ENCODE results near the gene COG4.
A peak's percentile ranks its signal among the peaks of the same experiment; 100 is the strongest.

COG4 gene

DNA sequence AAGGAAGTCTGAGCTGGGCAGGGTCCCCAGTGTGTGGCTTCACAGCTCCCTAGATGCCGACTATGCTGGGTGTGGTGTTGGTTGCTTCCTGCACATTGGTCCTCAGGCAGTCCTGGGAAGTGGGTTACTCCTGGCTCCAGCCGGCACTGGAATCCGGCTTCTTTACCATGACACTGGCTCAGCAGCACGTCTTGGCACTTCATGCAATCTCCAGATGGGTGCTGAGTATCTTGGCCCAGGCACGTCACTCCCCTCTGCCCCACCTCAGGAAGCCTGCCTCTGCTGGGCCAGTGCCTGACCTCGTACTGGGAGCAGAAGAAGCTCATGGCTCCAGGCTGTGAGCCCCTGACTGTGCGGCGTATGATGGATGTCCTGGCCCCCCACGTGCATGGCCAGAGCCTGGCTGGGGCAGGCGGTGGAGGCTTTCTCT, 44.4 kb downstream of the COG4 start:
- DNase-seq (ENCODE audit: low read depth): no peak
- no peak overlapping the region for H3K4me3 ChIP-seq (ENCODE audit: low read depth, low read length)
- TF ChIP-seq CTCF (IDR thresholded peaks at IDR 0.05; ENCODE audit: low read depth, low read length): no peak
- no peak for TF ChIP-seq POLR2A (IDR thresholded peaks at IDR 0.05; ENCODE audit: extremely low read depth, insufficient read length)
- TF ChIP-seq MYC (IDR thresholded peaks at IDR 0.05; ENCODE audit: low read depth, low read length): no peak
- no peak for TF ChIP-seq MAX (IDR thresholded peaks at IDR 0.05; ENCODE audit: low read depth, low read length)

GRCh38 chr16:70478169-70478568, 45.2 kb downstream of the COG4 start:
- no peak for DNase-seq (ENCODE audit: low read depth)
- no peak for TF ChIP-seq MYC (IDR thresholded peaks at IDR 0.05; ENCODE audit: low read depth, low read length)
- no peak for TF ChIP-seq MAX (IDR thresholded peaks at IDR 0.05; ENCODE audit: low read depth, low read length)
- no peak for TF ChIP-seq POLR2A (IDR thresholded peaks at IDR 0.05; ENCODE audit: extremely low read depth, insufficient read length)
- no peak for TF ChIP-seq CTCF (IDR thresholded peaks at IDR 0.05; ENCODE audit: low read depth, low read length)
- H3K4me3 ChIP-seq (ENCODE audit: low read depth, low read length): no peak overlapping the region

GRCh38 chr16:70476272-70477020, 46.9 kb downstream of the COG4 start:
- peak; percentile 61 for DNase-seq (ENCODE audit: low read depth)
- H3K4me3 ChIP-seq (ENCODE audit: low read depth, low read length): no peak overlapping the region

DNA sequence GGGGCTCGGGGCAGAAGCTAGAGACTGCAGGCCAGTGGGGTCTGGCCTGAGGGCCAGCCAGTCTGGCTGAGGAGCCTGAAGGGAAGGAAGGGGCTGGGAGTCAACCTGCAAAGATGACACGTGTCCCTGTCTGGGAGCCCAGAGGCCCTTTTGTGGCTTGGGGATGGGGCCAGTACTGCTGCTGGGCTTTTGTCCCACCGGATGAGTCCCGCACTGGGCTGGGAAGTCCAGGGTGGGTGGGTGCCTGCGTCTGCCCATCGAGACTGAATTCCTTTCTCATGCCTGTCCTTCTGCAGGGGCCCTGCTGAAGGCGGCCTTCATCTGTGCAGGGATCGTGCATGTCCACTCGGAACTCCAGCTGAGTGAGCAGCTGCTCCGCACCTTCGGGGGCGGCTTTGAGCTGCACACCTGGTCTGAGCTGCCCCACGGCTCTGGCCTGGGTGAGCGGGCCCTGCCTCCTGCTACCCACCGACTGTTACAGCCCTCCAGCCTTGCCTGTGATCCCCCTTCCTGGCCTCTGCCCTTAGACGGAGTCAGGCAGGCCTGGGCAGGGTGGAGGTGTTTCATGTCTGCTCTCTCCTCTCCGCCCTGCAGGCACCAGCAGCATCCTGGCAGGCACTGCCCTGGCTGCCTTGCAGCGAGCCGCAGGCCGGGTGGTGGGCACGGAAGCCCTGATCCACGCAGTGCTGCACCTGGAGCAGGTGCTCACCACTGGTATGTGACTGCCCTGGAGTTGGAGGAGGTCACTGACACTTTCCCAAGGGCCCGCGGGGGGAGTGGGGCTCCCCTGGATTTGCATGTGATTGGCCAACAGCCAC, 48.1 kb downstream of the COG4 start:
- no peak for TF ChIP-seq POLR2A (IDR thresholded peaks at IDR 0.05; ENCODE audit: extremely low read depth, insufficient read length)
- TF ChIP-seq MAX (IDR thresholded peaks at IDR 0.05; ENCODE audit: low read depth, low read length): no peak
- no peak for TF ChIP-seq CTCF (IDR thresholded peaks at IDR 0.05; ENCODE audit: low read depth, low read length)
- TF ChIP-seq MYC (IDR thresholded peaks at IDR 0.05; ENCODE audit: low read depth, low read length): no peak
- no peak for DNase-seq (ENCODE audit: low read depth)
- no peak overlapping the region for H3K4me3 ChIP-seq (ENCODE audit: low read depth, low read length)

More at GRCh38 chr16:70476272-70477020, 46.9 kb downstream of the COG4 start:
- TF ChIP-seq MAX (IDR thresholded peaks at IDR 0.05; ENCODE audit: low read depth, low read length): peak; percentile 24; the same call in 1 of the 2 replicates
- no peak for TF ChIP-seq MYC (IDR thresholded peaks at IDR 0.05; ENCODE audit: low read depth, low read length)

- H3K4me3 ChIP-seq (ENCODE audit: low read depth, low read length): no peak overlapping the region
- no peak for TF ChIP-seq CTCF (IDR thresholded peaks at IDR 0.05; ENCODE audit: low read depth, low read length)
- no peak for TF ChIP-seq MYC (IDR thresholded peaks at IDR 0.05; ENCODE audit: low read depth, low read length)
- TF ChIP-seq MAX (IDR thresholded peaks at IDR 0.05; ENCODE audit: low read depth, low read length): no peak
- TF ChIP-seq POLR2A (IDR thresholded peaks at IDR 0.05; ENCODE audit: extremely low read depth, insufficient read length): no peak
- DNase-seq (ENCODE audit: low read depth): no peak
Measured at GRCh38 chr16:70474320-70475053, 48.9 kb downstream of the COG4 start.

All from NB4 (cell line).